Measurements from ENCODE around the gene SLC36A3.

DNA sequence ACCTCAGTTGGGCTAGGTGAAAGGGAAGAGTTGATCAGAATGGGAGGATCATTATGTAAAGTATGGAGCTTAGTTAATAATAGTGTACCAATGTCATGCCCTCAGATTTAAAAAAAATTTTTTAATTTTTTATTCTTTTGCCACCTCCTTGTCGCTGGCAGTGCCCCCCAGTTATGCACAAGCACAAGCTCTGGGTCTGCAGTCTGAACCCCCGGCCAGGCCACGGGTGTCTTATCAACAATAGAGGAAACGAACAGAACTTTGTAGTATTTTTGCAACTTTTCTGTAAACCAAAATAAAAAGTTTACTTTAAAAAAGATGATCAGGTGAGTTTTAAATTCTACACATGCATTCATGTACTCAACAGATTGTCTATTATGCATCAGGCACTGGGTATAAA lies 51.9 kb downstream of the SLC36A3 start:
- no peak for TF ChIP-seq POLR2A (IDR thresholded peaks at IDR 0.05)
- TF ChIP-seq, protein P1, sequence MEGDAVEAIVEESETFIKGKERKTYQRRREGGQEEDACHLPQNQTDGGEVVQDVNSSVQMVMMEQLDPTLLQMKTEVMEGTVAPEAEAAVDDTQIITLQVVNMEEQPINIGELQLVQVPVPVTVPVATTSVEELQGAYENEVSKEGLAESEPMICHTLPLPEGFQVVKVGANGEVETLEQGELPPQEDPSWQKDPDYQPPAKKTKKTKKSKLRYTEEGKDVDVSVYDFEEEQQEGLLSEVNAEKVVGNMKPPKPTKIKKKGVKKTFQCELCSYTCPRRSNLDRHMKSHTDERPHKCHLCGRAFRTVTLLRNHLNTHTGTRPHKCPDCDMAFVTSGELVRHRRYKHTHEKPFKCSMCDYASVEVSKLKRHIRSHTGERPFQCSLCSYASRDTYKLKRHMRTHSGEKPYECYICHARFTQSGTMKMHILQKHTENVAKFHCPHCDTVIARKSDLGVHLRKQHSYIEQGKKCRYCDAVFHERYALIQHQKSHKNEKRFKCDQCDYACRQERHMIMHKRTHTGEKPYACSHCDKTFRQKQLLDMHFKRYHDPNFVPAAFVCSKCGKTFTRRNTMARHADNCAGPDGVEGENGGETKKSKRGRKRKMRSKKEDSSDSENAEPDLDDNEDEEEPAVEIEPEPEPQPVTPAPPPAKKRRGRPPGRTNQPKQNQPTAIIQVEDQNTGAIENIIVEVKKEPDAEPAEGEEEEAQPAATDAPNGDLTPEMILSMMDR (IDR thresholded peaks at IDR 0.05), result no peak

Measured in testis (tissue), 2 donors.